NK-92 (cell line): ENCODE measurements around the gene NOL12.
"Not testable (repeated sequence)": the region's sequence is repeated elsewhere in the genome, so short reads cannot be mapped to it uniquely, and the experiment has no call there.

Source experiments
- DNase-seq: peaks from one replicate; lab custom pipeline; 2025; ENCODE audit not compliant: unreplicated experiment; lab: John Stamatoyannopoulos, UW

The NOL12 gene, protein sequence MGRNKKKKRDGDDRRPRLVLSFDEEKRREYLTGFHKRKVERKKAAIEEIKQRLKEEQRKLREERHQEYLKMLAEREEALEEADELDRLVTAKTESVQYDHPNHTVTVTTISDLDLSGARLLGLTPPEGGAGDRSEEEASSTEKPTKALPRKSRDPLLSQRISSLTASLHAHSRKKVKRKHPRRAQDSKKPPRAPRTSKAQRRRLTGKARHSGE

DNA sequence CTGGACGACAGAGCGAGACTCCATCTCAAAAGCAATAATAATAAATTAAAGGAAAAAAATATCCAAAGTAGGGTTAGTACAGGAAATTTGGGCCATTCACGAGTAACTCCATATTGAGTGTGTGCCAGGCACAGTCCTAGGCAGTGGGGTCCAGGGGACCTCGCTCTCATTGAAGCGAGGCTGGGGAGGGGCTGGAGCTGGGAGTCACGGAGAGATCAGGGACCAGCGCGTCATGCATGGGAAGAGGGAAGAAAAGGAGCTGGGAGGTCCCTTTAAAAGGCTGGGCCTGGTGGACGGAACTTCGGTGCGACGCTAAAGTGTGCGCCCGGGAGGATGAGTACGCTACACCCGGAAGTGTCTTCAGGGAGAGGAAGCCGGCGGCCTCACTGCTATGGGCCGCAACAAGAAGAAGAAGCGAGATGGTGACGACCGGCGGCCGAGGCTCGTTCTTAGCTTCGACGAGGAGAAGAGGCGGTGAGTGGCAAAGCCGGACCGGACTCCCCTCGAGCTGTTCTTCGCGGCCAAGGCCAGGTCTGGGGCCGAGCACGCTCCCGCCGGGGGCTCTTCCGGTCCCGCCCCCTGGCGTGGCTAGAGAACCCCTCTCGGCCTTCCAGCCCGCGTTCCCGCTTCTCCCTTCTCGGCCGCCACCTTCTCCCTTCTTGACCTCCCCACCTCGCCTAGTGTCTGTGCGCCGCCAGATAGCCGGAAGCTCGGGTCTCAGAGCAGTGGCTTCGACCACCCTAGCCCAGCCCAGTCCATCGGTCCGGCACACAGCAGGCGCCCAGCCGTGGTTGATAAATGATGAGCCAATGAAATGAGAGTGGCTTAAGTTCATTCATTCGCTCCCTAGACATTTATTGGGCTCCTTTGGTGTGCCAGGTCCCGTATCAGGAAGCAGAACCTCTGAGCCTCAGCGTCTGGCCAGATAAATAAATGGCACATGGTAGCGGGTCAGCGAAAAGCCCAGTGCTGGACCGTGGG is at the start of gene NOL12:
NOL12 (plus strand) TSS at position 342 of the 981 bp plus-strand sequence; CDS start at position 392, 50 bp downstream.
- DNase-seq = no peak

- no peak for DNase-seq
These were observed 49.2 kb upstream of the NOL12 start for GRCh38 chr22:37636949-37637273.

GRCh38 chr22:37638391-37639069 is 47.6 kb upstream of the NOL12 start:
- DNase-seq = no peak

GRCh38 chr22:37639070-37639760 is 46.9 kb upstream of the NOL12 start, which contains the start of gene SH3BP1:
TSS of gene SH3BP1 (plus strand) at chr22:37639669. CDS start at chr22:37639788, 119 bp downstream.
- no peak for DNase-seq

DNA sequence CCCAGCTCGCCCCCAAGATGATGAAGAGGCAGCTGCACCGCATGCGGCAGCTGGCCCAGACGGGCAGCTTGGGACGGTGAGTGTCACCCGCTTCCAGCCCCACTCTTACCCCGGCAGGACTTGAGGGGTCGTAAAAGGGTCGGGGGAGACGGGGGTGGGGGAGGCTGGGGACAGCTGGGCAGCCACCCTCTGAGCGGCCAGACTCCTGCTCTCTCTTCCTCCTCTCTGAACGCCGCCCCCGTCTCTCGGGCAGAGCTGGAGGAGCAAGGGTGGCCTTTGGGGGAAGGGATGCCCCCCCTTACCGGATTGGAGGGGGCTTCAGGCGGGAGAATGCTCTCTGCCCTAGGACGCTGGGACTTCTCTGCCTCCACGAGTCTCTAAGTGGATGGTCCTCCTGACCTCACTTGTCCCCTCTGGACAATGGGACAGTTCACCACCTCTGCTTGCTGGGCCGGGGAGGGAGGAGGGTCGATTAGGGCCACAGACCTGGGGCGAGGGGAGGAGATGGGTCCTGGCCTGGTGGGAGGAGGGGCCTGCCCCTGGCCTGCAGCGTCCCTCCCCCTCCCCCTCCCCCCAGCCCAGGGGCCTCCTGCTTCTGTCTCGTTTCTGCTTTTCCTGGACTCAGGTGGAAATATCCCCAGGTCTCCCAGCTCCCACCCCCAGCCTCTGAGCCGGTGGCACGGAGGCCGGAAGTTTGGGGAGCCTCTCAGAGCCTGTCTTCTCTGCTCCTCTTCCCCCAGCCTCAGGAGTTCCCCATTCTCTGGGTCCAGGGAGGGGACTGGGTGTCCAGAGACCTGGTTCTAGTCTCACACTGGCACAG is 46.2 kb upstream of the NOL12 start:
- DNase-seq = no peak

DNA sequence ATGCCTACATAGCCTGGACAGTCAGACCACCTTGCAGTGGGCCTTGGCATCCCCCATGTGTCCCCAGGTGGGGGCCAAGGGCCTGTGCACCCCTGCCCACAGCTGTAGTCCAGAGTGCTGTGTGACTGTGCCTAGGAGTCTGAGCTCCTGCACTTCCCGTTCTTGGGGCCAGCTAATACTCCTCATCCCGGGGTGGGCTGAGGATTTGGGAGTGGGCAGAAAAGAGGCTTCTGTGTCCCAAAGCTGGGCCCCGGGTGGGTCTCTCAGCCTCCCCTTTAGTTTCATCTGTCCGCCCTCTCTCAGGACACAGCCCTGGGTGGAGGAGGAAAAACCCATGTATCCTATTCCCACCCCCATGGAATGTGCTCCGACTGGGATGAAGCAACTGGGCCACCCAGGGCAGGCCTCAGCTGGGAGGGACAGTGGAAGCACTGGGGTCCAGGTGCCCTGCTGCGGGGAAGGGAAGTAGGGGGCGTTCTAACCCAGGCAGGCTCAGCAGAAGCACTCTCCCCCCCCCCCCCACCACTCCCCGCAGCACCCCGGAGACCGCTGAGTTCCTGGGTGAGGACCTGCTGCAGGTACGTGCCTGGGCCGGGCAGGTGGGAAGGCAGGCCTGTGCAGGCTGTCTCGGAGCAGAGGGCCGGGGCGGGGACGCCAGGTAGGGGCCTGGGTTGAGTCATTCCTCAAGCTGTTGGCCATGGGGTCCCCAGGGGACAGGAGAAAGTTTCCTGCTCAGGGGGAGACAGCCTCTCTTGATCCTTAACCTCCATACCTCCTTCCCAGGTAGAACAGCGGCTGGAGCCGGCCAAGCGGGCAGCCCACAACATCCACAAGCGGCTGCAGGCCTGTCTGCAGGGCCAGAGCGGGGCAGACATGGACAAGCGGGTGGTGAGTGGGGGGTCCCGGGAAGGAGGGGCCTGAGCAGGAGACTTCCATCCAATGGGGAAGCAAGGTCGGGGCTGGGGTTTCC is 45.3 kb upstream of the NOL12 start:
- DNase-seq = no peak

DNA sequence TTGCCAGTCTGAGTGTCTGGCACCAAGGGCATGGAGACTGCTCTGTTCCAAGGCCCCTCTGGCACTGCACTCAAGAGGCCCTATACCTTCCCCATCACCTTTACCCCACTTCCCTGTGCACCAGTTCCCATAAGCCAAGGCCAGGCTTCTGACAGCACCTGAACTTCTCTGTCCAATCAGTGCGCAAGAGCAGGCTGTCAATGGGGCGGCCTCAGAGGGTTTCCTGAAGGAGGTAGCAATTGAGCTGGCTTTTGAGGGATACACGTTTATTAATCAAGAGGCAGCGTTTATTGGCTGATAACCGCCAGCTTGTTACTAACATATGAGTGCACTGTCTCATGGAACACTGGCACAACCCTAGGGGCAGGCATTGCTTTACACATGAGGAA is 44.6 kb upstream of the NOL12 start:
- no peak for DNase-seq

- DNase-seq = no peak
These were observed 42.8 kb upstream of the NOL12 start for GRCh38 chr22:37643225-37643847.

DNA sequence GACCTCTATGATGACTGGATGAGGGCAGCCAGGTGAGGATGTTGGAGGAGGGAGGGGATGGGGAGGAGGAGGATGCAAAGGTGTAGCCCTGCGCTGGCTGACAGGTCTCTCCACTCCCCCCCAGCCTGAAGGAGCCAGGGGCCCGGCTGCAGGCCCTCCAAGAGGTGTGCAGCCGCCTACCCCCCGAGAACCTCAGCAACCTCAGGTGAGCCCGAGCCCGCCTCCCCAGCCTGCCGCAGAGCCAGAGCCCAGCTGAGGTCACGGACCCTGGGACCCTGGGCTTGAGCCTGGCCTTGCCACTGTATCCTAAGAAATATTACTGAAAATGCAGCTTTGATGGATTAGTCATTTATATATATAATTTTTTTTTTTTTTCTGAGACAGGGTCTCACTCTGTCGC is 38.8 kb upstream of the NOL12 start:
- no peak for DNase-seq

- DNase-seq = no peak
These were observed 38.2 kb upstream of the NOL12 start for GRCh38 chr22:37647928-37648327.

- DNase-seq = no peak
These were observed 35.5 kb upstream of the NOL12 start for GRCh38 chr22:37650463-37651136.

DNA sequence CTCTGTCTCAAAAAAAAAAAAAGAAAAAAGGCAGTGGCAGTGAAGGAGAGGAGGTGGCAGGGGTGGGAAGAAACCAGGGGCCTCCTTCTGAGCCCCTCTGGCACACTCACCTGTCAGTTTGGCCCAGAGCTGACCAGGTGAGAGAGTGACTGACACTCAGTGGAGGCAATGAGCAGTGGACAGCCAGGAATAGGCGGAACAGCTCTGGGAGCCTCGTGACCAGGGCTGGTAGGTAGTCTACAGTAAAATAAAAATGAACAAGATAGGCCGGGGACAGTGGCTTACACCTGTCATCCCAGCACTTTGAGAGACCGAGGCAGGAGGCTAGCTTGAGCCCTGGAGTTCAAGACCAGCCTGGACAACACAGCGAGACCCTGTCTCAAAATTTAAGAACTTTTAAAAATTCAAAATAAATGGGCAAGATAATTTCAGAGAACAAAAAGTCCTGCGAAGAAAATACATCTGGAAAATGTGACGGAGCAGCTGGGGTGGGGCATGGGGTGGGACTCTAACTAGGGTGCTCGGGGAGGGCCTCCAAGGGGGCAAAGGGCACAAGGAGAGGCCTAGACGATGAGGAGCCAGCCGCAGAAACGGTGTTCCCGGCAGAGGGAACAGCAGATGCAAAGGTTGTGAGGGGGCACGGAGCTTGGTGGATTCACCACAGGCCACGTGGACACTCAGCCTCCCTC is 31.4 kb upstream of the NOL12 start:
- no peak for DNase-seq

- no peak for DNase-seq
These were observed 30.9 kb upstream of the NOL12 start for GRCh38 chr22:37655252-37655563.

GRCh38 chr22:37656583-37656982 is 29.6 kb upstream of the NOL12 start:
- DNase-seq = not testable (repeated sequence)

DNA sequence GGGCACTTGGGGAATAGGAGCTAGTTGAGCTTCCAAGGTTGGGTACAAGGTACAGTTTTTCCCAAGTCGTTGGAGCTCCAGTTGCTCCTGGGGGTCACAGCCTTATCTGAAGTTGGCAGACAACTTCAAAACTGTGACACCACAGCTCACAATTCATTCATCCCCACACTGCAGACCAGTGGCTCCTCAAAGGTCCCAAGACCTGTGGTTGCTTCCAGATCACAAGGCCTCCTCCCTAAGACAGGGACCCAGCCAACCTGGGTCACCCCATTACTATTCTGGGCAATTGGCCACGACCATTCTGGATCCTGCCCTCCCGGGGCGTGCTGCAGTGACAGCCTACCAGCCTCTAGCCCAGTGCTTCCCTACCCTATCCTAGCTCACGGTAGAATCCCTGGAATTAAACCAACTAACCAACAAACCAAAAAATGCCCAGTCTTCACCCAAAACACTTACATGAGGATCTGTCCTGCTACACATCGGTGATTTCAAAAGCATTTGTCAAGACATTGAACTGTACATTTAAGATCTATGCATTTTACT is 28.5 kb upstream of the NOL12 start:
- DNase-seq = no peak

GRCh38 chr22:37658133-37659065 is 27.7 kb upstream of the NOL12 start, which contains the start of gene PDXP:
TSS of gene PDXP (plus strand) at chr22:37658723. CDS start at chr22:37658783, 60 bp downstream.
- peak; percentile 80 for DNase-seq
